Bronchial epithelial cell (primary cell): Measurements from ENCODE around the gene CCDC141. TPM values are rescaled to one million over a fixed set of nuclear protein-coding genes. Genes with fewer than 3 reads are reported as not detected.

Source experiments
- DNase-seq: peaks from one replicate; pipeline ENCODE4 v3.0.0-alpha.2; 2010; ENCODE audit warnings: low read depth
- FAIRE-seq: peaks from 2 replicates; lab custom pipeline; 2011; peaks lifted over from hg19 to GRCh38; lab: Jason Lieb, UNC
- H3K27me3 ChIP-seq: 2 replicates; pipeline ENCODE4 v1.5.1; 2011; ENCODE audit warnings: low read length; ENCODE audit not compliant: control insufficient read depth, insufficient read depth
- H3K36me3 ChIP-seq: 2 replicates; pipeline ENCODE4 v1.5.1; 2011; ENCODE audit warnings: low read length; ENCODE audit not compliant: control insufficient read depth, insufficient read depth
- H3K4me3 ChIP-seq: 2 replicates; pipeline ENCODE4 v1.5.1; 2011; ENCODE audit warnings: mild to moderate bottlenecking, low read depth, low read length, control low read depth
- total RNA-seq: library from RNA; depleted of rRNA; stranded (reverse); fragments of >200 nt; gene quantifications from 2 replicates; pipeline ENCODE4 v1.2.1, GENCODE V29; 2014
- TF ChIP-seq, protein P1 (sequence below): IDR thresholded peaks from 2 replicates; pipeline ENCODE4 v1.5.1; 2011; ENCODE audit warnings: mild to moderate bottlenecking, moderate library complexity, low read length, control low read depth, inconsistent platforms; ENCODE audit not compliant: insufficient read depth, severe bottlenecking

CCDC141 gene
- total RNA-seq, 1 donor from 2014 or later = not detected

DNA sequence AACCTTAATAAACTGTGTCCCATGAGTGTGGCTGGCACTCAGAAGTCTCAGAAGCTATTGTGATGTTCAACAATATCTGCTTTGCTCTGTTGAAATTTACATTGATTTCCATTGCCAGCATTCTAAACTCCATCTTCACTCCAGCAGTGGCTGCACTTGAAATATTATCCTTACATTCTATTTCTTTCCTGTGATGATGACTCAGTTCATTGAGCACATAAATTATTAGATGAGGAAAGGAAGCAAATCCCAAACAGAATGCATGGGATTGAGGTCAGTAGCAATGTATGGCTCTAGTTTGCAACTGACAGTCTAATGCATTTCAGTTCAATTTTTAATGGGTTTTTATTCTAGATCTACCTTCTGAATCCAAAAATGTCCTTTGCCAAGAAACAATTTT lies 150.3 kb downstream of the CCDC141 start:
- FAIRE-seq = no peak
- TF ChIP-seq, protein P1, sequence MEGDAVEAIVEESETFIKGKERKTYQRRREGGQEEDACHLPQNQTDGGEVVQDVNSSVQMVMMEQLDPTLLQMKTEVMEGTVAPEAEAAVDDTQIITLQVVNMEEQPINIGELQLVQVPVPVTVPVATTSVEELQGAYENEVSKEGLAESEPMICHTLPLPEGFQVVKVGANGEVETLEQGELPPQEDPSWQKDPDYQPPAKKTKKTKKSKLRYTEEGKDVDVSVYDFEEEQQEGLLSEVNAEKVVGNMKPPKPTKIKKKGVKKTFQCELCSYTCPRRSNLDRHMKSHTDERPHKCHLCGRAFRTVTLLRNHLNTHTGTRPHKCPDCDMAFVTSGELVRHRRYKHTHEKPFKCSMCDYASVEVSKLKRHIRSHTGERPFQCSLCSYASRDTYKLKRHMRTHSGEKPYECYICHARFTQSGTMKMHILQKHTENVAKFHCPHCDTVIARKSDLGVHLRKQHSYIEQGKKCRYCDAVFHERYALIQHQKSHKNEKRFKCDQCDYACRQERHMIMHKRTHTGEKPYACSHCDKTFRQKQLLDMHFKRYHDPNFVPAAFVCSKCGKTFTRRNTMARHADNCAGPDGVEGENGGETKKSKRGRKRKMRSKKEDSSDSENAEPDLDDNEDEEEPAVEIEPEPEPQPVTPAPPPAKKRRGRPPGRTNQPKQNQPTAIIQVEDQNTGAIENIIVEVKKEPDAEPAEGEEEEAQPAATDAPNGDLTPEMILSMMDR = no peak

DNA sequence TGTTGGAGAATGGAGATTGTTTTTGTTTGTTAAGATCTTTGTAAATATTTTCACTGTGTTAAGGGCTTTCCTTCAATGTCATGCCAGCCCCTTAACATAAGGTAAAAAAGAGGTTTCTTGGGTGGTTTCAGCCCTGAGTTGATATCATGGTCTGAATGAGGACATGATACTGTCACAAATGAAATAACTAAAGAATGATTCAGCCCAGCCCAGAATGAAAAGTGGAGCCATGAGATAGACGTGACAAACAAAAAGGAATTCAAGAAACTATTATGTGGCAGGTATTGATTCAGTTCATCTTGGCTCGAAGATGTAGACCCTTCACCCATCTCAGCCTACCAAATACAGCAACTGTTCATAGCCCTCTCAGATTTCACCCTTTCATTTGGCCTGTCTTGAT lies 154.1 kb downstream of the CCDC141 start:
- TF ChIP-seq, protein P1 = no peak
- FAIRE-seq (peak; percentile 62), DNase-seq (no peak)
- Histone ChIP-seq H3K4me3 (no peak overlapping the region), H3K27me3 (no peaks in the 10 kb centered on the region), H3K36me3 (no peaks in the 10 kb centered on the region)

More for the DNA sequence above, 150.3 kb downstream of the CCDC141 start:
- Histone ChIP-seq H3K4me3 (no peak overlapping the region), H3K27me3 (no peaks in the 10 kb centered on the region), H3K36me3 (no peaks in the 10 kb centered on the region)
- no peak for DNase-seq

DNA sequence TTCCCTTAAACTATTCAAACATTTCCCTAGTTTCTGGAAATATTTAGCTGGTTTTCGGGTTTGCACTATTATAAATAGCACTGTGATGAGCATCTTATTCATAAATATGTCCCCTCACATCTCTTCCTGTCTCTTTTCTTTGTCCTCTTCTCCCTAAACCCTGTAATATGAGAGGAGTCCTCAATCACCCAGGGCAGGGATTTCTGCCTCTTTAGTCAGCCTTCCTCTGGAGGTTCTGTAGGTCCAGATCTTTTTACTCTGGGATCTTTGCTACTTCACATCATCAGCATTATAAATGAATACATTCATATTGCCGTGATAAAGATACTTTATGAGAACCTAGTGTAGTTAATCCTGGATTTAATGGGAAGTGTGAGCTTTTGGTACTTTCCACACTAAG lies 154.8 kb downstream of the CCDC141 start:
- Histone ChIP-seq H3K36me3 (no peaks in the 10 kb centered on the region), H3K27me3 (no peaks in the 10 kb centered on the region), H3K4me3 (no peak overlapping the region)
- TF ChIP-seq, protein P1 = no peak
- FAIRE-seq (no peak), DNase-seq (no peak)

DNA sequence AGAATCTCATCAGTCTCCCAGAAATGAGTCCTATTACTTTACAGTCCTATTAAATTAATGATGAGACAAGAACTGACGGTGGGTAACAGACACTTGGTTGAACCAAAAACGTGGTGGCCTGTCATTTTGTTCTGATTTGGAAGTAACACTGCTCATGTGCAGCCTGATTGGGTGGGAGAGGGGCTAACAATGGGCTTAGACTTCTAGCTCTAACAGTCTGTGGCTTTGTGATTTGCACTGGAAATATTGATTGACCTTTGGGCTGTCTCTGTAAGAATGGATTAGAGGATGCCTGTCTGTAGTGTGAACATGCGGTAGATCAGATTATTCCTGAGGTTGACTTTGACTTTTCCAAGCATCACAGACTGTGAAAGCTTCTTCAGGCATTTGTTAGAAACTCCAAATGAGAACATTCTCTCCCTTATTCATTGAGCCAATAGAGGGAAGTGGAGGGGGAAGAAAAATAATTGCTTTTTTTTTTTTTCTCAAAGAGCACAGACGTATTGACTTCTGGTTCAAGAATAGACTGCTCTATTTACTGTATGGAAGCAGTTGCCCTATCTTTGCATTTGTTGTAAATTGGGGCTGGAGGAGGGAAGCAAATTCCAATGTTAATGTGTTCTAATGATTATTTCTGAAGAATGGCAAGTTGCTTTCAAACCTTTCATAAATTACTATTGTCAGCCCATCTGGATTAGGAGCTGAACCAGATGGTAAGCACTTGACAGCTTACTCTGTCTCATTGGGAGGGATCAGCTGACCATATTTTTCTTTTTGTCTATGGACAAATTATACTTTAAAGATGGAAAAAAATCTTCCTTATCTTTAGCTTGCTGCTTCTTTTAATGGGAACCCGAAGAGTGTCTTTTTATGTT lies 156.9 kb downstream of the CCDC141 start:
- H3K4me3 ChIP-seq = no peak overlapping the region
- H3K27me3 ChIP-seq = no peaks in the 10 kb centered on the region
- TF ChIP-seq, protein P1 = no peak
- DNase-seq (no peak), FAIRE-seq (no peak)
- no peaks in the 10 kb centered on the region for H3K36me3 ChIP-seq

DNA sequence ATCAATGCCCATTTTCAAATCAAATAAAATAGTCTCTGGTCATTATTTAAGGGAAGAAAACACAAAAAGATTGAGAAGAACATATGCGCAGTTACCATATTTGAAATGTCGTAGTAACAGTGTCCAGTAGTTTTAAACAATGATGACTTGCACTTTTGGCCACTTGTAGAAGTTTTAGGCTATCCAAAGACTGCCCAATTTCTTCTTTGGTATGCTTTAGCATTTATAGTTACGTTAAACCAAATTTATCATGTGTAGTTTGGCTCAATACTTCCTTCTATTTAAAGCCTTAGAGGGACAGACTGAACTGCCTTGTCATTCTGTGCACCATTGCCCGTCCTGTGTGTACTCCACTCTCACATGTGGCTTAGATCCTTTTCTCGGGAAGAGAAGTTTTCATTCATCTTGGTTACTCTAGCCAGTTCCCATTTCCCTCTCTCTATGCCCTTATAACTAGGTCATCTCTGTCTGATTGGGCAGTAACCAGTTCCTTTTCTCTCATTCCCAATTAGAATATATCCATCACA lies 157.9 kb downstream of the CCDC141 start:
- FAIRE-seq = no peak

More for the DNA sequence above, 157.9 kb downstream of the CCDC141 start:
- H3K36me3 ChIP-seq = no peaks in the 10 kb centered on the region
- no peak overlapping the region for H3K4me3 ChIP-seq
- TF ChIP-seq, protein P1 = no peak
- H3K27me3 ChIP-seq = no peaks in the 10 kb centered on the region
- no peak for DNase-seq
